ENCODE measurements around the gene NINL.
"Not testable (repeated sequence)": the region's sequence is repeated elsewhere in the genome, so short reads cannot be mapped to it uniquely, and the experiment has no call there.

Gene NINL

GRCh38 chr20:25592135-25592852 lies 7.0 kb upstream of the NINL start:
- DNase-seq (ENCODE audit: low read depth) = no peak

GRCh38 chr20:25590778-25591177 lies 5.4 kb upstream of the NINL start:
- not testable (repeated sequence) for DNase-seq (ENCODE audit: low read depth)

- DNase-seq (ENCODE audit: low read depth) = no peak
Measured at GRCh38 chr20:25588491-25588890, 3.2 kb upstream of the NINL start.

GRCh38 chr20:25587536-25587935 lies 2.2 kb upstream of the NINL start:
- no peak for DNase-seq (ENCODE audit: low read depth)

- DNase-seq (ENCODE audit: low read depth) = peak; percentile 27
Measured at GRCh38 chr20:25586877-25587276, 1.5 kb upstream of the NINL start.

GRCh38 chr20:25583607-25584006 lies 1.7 kb downstream of the NINL start:
- not testable (repeated sequence) for DNase-seq (ENCODE audit: low read depth)

- peak; percentile 79 for DNase-seq (ENCODE audit: low read depth)
Measured at GRCh38 chr20:25580711-25581110, 4.6 kb downstream of the NINL start.

- peak; percentile 54 for DNase-seq (ENCODE audit: low read depth)
Measured at GRCh38 chr20:25579081-25579770, 6.1 kb downstream of the NINL start.

- no peak for DNase-seq (ENCODE audit: low read depth)
Measured at GRCh38 chr20:25576783-25577530, 8.4 kb downstream of the NINL start.

- peak; percentile 79 for DNase-seq (ENCODE audit: low read depth)
Measured at GRCh38 chr20:25574411-25574810, 10.9 kb downstream of the NINL start.

GRCh38 chr20:25573288-25574251 lies 11.8 kb downstream of the NINL start:
- DNase-seq (ENCODE audit: low read depth) = peak; percentile 86

GRCh38 chr20:25571817-25572216 lies 13.5 kb downstream of the NINL start:
- no peak for DNase-seq (ENCODE audit: low read depth)

GRCh38 chr20:25571240-25571639 lies 14.1 kb downstream of the NINL start:
- no peak for DNase-seq (ENCODE audit: low read depth)

GRCh38 chr20:25570148-25570530 lies 15.2 kb downstream of the NINL start:
- no peak for DNase-seq (ENCODE audit: low read depth)

- DNase-seq (ENCODE audit: low read depth) = no peak
Measured at GRCh38 chr20:25567286-25567685, 18.0 kb downstream of the NINL start.

GRCh38 chr20:25566821-25567220 lies 18.5 kb downstream of the NINL start:
- DNase-seq (ENCODE audit: low read depth) = no peak

GRCh38 chr20:25565578-25566157 lies 19.7 kb downstream of the NINL start:
- no peak for DNase-seq (ENCODE audit: low read depth)

GRCh38 chr20:25563876-25564275 lies 21.5 kb downstream of the NINL start:
- no peak for DNase-seq (ENCODE audit: low read depth)

- DNase-seq (ENCODE audit: low read depth) = no peak
Measured at GRCh38 chr20:25563362-25563761, 22.0 kb downstream of the NINL start.

GRCh38 chr20:25561771-25562170 lies 23.6 kb downstream of the NINL start:
- DNase-seq (ENCODE audit: low read depth) = not testable (repeated sequence)

GRCh38 chr20:25553819-25554296 lies 31.5 kb downstream of the NINL start:
- peak; percentile 87 for DNase-seq (ENCODE audit: low read depth)

All from iris pigment epithelial cell (primary cell).